ENCODE data around the gene MARCKSL1.
A peak's percentile ranks its signal among the peaks of the same experiment; 100 is the strongest.

Gene MARCKSL1

GRCh38 chr1:32316903-32317277 is 19.1 kb downstream of the MARCKSL1 start:
- peak overlapping the region; percentile 82 for H3K4me2 ChIP-seq (ENCODE audit: low read length)
- H3K27ac ChIP-seq (ENCODE audit: low read depth, low read length), result peak overlapping the region; percentile 97
- peaks cover 72% of the 10 kb centered on the region for H3F3A ChIP-seq (ENCODE audit: control insufficient read depth, insufficient read depth)

DNA sequence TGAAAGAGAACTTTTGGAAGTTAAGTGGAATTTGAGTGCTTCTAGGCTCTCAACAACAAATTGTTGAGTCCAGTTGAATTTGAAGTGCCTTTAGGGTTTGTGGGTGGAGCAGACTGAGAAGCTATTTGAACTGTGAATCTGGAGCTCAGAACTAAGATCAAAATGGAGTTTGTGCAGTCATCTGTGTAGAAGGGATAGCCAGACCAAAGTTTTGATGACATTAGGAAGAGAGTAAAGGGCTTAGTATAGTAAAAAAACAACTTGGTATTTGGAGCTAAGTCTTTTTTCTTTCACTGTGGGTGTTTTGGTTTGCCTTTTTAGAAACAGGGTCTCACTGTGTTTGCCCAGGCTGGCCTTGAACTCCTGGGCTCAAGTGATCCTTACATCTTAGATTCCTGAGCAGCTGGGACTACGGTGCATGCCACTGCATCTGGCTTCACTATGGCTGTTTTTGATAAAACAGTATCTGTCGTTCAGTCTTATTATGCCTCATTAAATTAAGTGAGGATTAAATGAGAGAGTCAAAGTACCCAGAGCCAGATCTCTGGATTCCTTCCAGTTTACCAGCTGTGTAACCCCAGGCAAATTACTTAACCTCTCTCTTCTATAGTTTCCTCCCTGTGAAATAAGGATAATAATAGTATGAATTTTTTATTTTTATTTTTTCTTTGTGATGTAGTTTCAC is 24.2 kb downstream of the MARCKSL1 start:
- Histone ChIP-seq H3K4me2 (ENCODE audit: low read length) (peak overlapping the region; percentile 17), H3K36me3 (ENCODE audit: control insufficient read depth, low read length) (peaks cover 52% of the 10 kb centered on the region)

More at GRCh38 chr1:32316903-32317277, 19.1 kb downstream of the MARCKSL1 start:
- Histone ChIP-seq H3K79me2 (ENCODE audit: control insufficient read depth, low read length) (peaks cover 71% of the 10 kb centered on the region), H3K36me3 (ENCODE audit: control insufficient read depth, low read length) (peaks cover 55% of the 10 kb centered on the region), H3K9me2 (replicated peaks; ENCODE audit: control insufficient read depth, low read length) (no peaks in the 10 kb centered on the region), H3K27me3 (ENCODE audit: control insufficient read depth, low read length) (no peaks in the 10 kb centered on the region), H3K4me3 (ENCODE audit: low read length) (peak overlapping the region; percentile 66), H4K20me1 (ENCODE audit: control insufficient read depth, insufficient read depth, low read depth, low read length) (no peaks in the 10 kb centered on the region), H3K9me3 (ENCODE audit: control insufficient read depth, insufficient read depth, low read length) (no peaks in the 10 kb centered on the region), H3K4me1 (ENCODE audit: control insufficient read depth, low read length) (peaks cover 95% of the 10 kb centered on the region)
- TF ChIP-seq, protein P1, sequence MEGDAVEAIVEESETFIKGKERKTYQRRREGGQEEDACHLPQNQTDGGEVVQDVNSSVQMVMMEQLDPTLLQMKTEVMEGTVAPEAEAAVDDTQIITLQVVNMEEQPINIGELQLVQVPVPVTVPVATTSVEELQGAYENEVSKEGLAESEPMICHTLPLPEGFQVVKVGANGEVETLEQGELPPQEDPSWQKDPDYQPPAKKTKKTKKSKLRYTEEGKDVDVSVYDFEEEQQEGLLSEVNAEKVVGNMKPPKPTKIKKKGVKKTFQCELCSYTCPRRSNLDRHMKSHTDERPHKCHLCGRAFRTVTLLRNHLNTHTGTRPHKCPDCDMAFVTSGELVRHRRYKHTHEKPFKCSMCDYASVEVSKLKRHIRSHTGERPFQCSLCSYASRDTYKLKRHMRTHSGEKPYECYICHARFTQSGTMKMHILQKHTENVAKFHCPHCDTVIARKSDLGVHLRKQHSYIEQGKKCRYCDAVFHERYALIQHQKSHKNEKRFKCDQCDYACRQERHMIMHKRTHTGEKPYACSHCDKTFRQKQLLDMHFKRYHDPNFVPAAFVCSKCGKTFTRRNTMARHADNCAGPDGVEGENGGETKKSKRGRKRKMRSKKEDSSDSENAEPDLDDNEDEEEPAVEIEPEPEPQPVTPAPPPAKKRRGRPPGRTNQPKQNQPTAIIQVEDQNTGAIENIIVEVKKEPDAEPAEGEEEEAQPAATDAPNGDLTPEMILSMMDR (IDR thresholded peaks at IDR 0.05; ENCODE audit: low read depth, low read length, poor library complexity, severe bottlenecking), result no peak
- TF ChIP-seq EZH2phosphoT487 (IDR thresholded peaks at IDR 0.05; ENCODE audit: borderline replicate concordance, low read length), result no peak

DNA sequence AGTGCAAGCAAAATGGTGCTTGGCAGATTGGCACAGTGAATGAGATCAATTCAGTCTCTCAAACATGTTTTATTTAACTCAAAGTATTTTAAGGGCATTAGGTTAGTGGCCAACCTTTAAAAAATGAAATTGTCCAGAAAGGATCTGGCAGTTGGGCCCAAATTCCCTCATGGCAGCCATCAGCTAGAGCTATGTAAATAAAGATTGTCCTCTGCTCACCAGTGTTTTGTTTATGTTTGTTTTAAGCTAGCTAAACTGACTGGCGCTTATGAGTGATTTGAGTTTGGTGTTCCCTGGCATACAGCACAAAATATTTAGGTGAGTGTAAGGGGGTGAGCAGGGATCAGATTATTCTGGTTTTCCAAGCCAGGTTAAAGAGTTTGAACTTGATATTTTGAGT is 26.1 kb downstream of the MARCKSL1 start:
- H3K9me2 ChIP-seq (replicated peaks; ENCODE audit: control insufficient read depth, low read length), result no peaks in the 10 kb centered on the region
- H3K27me3 ChIP-seq (ENCODE audit: control insufficient read depth, low read length), result no peaks in the 10 kb centered on the region
- peaks cover 96% of the 10 kb centered on the region for H3K4me1 ChIP-seq (ENCODE audit: control insufficient read depth, low read length)
- no peaks in the 10 kb centered on the region for H3K9me3 ChIP-seq (ENCODE audit: control insufficient read depth, insufficient read depth, low read length)
- H3K4me3 ChIP-seq (ENCODE audit: low read length), result no peak overlapping the region
- TF ChIP-seq, protein P1 (IDR thresholded peaks at IDR 0.05; ENCODE audit: low read depth, low read length, poor library complexity, severe bottlenecking), result no peak
- no peak for TF ChIP-seq EZH2phosphoT487 (IDR thresholded peaks at IDR 0.05; ENCODE audit: borderline replicate concordance, low read length)
- peaks cover 99% of the 10 kb centered on the region for H3K79me2 ChIP-seq (ENCODE audit: control insufficient read depth, low read length)
- H3F3A ChIP-seq (ENCODE audit: control insufficient read depth, insufficient read depth), result peaks cover 39% of the 10 kb centered on the region
- peaks cover 71% of the 10 kb centered on the region for H3K36me3 ChIP-seq (ENCODE audit: control insufficient read depth, low read length)
- no peaks in the 10 kb centered on the region for H4K20me1 ChIP-seq (ENCODE audit: control insufficient read depth, insufficient read depth, low read depth, low read length)
- peak overlapping the region; percentile 77 for H3K27ac ChIP-seq (ENCODE audit: low read depth, low read length)
- H3K4me2 ChIP-seq (ENCODE audit: low read length), result peak overlapping the region; percentile 30

More for the DNA sequence above, 24.2 kb downstream of the MARCKSL1 start:
- Histone ChIP-seq H3K4me1 (ENCODE audit: control insufficient read depth, low read length) (peaks cover 95% of the 10 kb centered on the region), H3K27ac (ENCODE audit: low read depth, low read length) (peak overlapping the region; percentile 77), H3K9me3 (ENCODE audit: control insufficient read depth, insufficient read depth, low read length) (no peaks in the 10 kb centered on the region), H3F3A (ENCODE audit: control insufficient read depth, insufficient read depth) (peaks cover 43% of the 10 kb centered on the region), H3K27me3 (ENCODE audit: control insufficient read depth, low read length) (no peaks in the 10 kb centered on the region), H3K9me2 (replicated peaks; ENCODE audit: control insufficient read depth, low read length) (no peaks in the 10 kb centered on the region), H4K20me1 (ENCODE audit: control insufficient read depth, insufficient read depth, low read depth, low read length) (no peaks in the 10 kb centered on the region), H3K79me2 (ENCODE audit: control insufficient read depth, low read length) (peaks cover 81% of the 10 kb centered on the region), H3K4me3 (ENCODE audit: low read length) (no peak overlapping the region)
- TF ChIP-seq, protein P1 (IDR thresholded peaks at IDR 0.05; ENCODE audit: low read depth, low read length, poor library complexity, severe bottlenecking), result no peak
- TF ChIP-seq EZH2phosphoT487 (IDR thresholded peaks at IDR 0.05; ENCODE audit: borderline replicate concordance, low read length), result no peak

Data from DOHH2 (cell line).